H1 (cell line): Measurements from ENCODE around the gene PDIA5. TPM values are rescaled to one million over a fixed set of nuclear protein-coding genes. Genes with fewer than 3 reads are reported as not detected.

ENCODE experiments used
- CTCF ChIA-PET: fragments of 300-600 bp; sonication (Branson Sonifier 250); formaldehyde crosslinking; loops from one replicate; lab custom pipeline; 2021; ENCODE audit not compliant: partially characterized antibody; lab: Charles Lee
- POLR2A ChIA-PET: fragments of 300-600 bp; sonication (Branson Sonifier 250); formaldehyde crosslinking; loops from one replicate; lab custom pipeline; 2021; ENCODE audit warnings: inconsistent platforms; ENCODE audit not compliant: partially characterized antibody; lab: Charles Lee
- DNase-seq, 2 experiments: peaks; one replicate each; pipeline versions ENCODE4 v3.0.0 to v3.0.0-alpha.2; 2010 to 2022; ENCODE audit warnings: low spot score in 2 of 2, low read depth in 1 of 2, mixed read lengths in 1 of 2
- FAIRE-seq: peaks from 2 replicates; lab custom pipeline; 2011; peaks lifted over from hg19 to GRCh38; lab: Jason Lieb, UNC
- H2AFZ ChIP-seq: 2 replicates; pipeline ENCODE4 v1.8.1; 2012; ENCODE audit warnings: low read length, inconsistent platforms
- H2AK5ac ChIP-seq: 2 replicates; pipeline ENCODE4 v1.6.1; 2013; ENCODE audit warnings: low read depth, low read length
- H2BK120ac ChIP-seq: replicated peaks from 2 replicates; pipeline ENCODE3; 2013; ENCODE audit warnings: low read depth, low read length, inconsistent platforms
- H2BK12ac ChIP-seq: 2 replicates; pipeline ENCODE4 v1.6.1; 2013; ENCODE audit warnings: low read depth, low read length
- H2BK15ac ChIP-seq: 2 replicates; pipeline ENCODE4 v1.6.1; 2013; ENCODE audit warnings: low read length
- H2BK20ac ChIP-seq: 2 replicates; pipeline ENCODE4 v1.6.1; 2013; ENCODE audit warnings: low read length
- H2BK5ac ChIP-seq: 2 replicates; pipeline ENCODE4 v1.6.1; 2013; ENCODE audit warnings: low read depth, low read length
- H3K14ac ChIP-seq: 2 replicates; pipeline ENCODE4 v1.6.1; 2013; ENCODE audit warnings: inconsistent platforms; ENCODE audit not compliant: insufficient read length
- H3K18ac ChIP-seq: 2 replicates; pipeline ENCODE4 v1.6.1; 2013; ENCODE audit warnings: low read length; ENCODE audit errors: extremely low read depth
- H3K23ac ChIP-seq: 2 replicates; pipeline ENCODE4 v1.6.1; 2013; ENCODE audit warnings: inconsistent platforms; ENCODE audit not compliant: insufficient read length
- H3K23me2 ChIP-seq: 2 replicates; pipeline ENCODE4 v1.6.1; 2013; ENCODE audit warnings: low read depth, low read length
- H3K27ac ChIP-seq: 2 replicates; pipeline ENCODE4 v1.6.1; 2011; ENCODE audit warnings: low read depth, low read length, inconsistent platforms
- H3K27me3 ChIP-seq, 4 experiments: replicated peaks in 1 of 4; 1 replicate in 1 of 4; 2 replicates in 3 of 4; pipeline versions ENCODE4 v1.6.1 to v1.8.1; 2011 to 2013; ENCODE audit warnings: low read length in 3 of 4, mild to moderate bottlenecking in 3 of 4, inconsistent platforms in 2 of 4, mixed read lengths in 2 of 4, moderate library complexity in 1 of 4; ENCODE audit not compliant: control insufficient read depth in 3 of 4, insufficient read depth in 3 of 4; ENCODE audit errors: extremely low read depth in 1 of 4
- H3K36me3 ChIP-seq, 4 experiments: 2 replicates each; pipeline versions ENCODE4 v1.6.1 to v1.8.1; 2011 to 2013; ENCODE audit warnings: mild to moderate bottlenecking in 4 of 4, low read length in 3 of 4, moderate library complexity in 2 of 4, control low read depth in 1 of 4, inconsistent platforms in 1 of 4; ENCODE audit not compliant: insufficient read depth in 4 of 4, control insufficient read depth in 2 of 4
- H3K4ac ChIP-seq: replicated peaks from 2 replicates; pipeline ENCODE3; 2013; ENCODE audit warnings: low read length, low read depth, mixed read lengths, inconsistent platforms; ENCODE audit not compliant: insufficient read length
- H3K4me1 ChIP-seq, 4 experiments: replicated peaks in 1 of 4; 1 replicate in 1 of 4; 2 replicates in 3 of 4; pipeline versions ENCODE4 v1.6.1 to v1.8.1; 2011 to 2013; ENCODE audit warnings: low read length in 3 of 4, inconsistent platforms in 2 of 4, mixed read lengths in 1 of 4; ENCODE audit not compliant: insufficient read depth in 4 of 4, control insufficient read depth in 3 of 4
- H3K4me2 ChIP-seq, 2 experiments: 2 replicates each; pipeline versions ENCODE4 v1.6.1 to v1.8.1; 2011 to 2013; ENCODE audit warnings: low read depth in 2 of 2, low read length in 2 of 2, control low read depth in 1 of 2, inconsistent platforms in 1 of 2, mild to moderate bottlenecking in 1 of 2; ENCODE audit not compliant: insufficient read depth in 1 of 2
- H3K4me3 ChIP-seq, 4 experiments: fragments of 200-600, 300-600 bp in 1 of 4; sonication (generic), shearing (Covaris generic), sonication (Bioruptor Twin) in 1 of 4; 2 replicates each; pipeline versions ENCODE4 v1.5.1 to v1.8.1; 2011 to 2016; ENCODE audit warnings: low read length in 4 of 4, low read depth in 3 of 4, control low read depth in 2 of 4, inconsistent platforms in 2 of 4, mild to moderate bottlenecking in 2 of 4, mixed read lengths in 1 of 4, moderate library complexity in 1 of 4; ENCODE audit not compliant: insufficient read depth in 2 of 4; ENCODE audit errors: extremely low read depth in 1 of 4
- H3K56ac ChIP-seq: replicated peaks from 2 replicates; pipeline ENCODE3; 2013; ENCODE audit warnings: low read depth, mild to moderate bottlenecking, mixed read lengths, low read length, inconsistent platforms; ENCODE audit not compliant: insufficient read length
- H3K79me1 ChIP-seq: 2 replicates; pipeline ENCODE4 v1.6.1; 2013; ENCODE audit warnings: low read depth, low read length, control low read depth
- H3K79me2 ChIP-seq, 2 experiments: 2 replicates each; pipeline versions ENCODE4 v1.6.1 to v1.8.1; 2012 to 2013; ENCODE audit warnings: low read length in 2 of 2, mild to moderate bottlenecking in 2 of 2, inconsistent platforms in 1 of 2; ENCODE audit not compliant: insufficient read depth in 2 of 2, control insufficient read depth in 1 of 2
- H3K9ac ChIP-seq, 4 experiments: replicated peaks in 1 of 4; 1 replicate in 1 of 4; 2 replicates in 3 of 4; pipeline versions ENCODE4 v1.6.1 to v1.8.1; 2011 to 2013; ENCODE audit warnings: low read depth in 3 of 4, low read length in 3 of 4, control low read depth in 2 of 4, mild to moderate bottlenecking in 2 of 4, moderate library complexity in 2 of 4, inconsistent platforms in 1 of 4; ENCODE audit errors: extremely low read depth in 1 of 4
- H3K9me3 ChIP-seq, 2 experiments: 2 replicates each; pipeline versions ENCODE4 v1.6.1 to v1.8.1; 2012 to 2013; ENCODE audit warnings: mild to moderate bottlenecking in 2 of 2, moderate library complexity in 2 of 2, control low read depth in 1 of 2, inconsistent platforms in 1 of 2, low read depth in 1 of 2, low read length in 1 of 2, mixed read lengths in 1 of 2; ENCODE audit not compliant: insufficient read depth in 2 of 2
- H4K20me1 ChIP-seq, 2 experiments: replicated peaks in 1 of 2; 2 replicates each; pipeline versions ENCODE3 to v1.8.1; 2011 to 2013; ENCODE audit warnings: inconsistent platforms in 2 of 2, low read length in 2 of 2, mild to moderate bottlenecking in 1 of 2; ENCODE audit not compliant: insufficient read depth in 2 of 2, control insufficient read depth in 1 of 2
- H4K5ac ChIP-seq: 2 replicates; pipeline ENCODE4 v1.6.1; 2013; ENCODE audit warnings: low read length, low read depth, mixed read lengths, inconsistent platforms; ENCODE audit not compliant: insufficient read length
- H4K8ac ChIP-seq: 2 replicates; pipeline ENCODE4 v1.8.0; 2013; ENCODE audit warnings: mild to moderate bottlenecking, moderate library complexity, low read length, inconsistent platforms; ENCODE audit not compliant: insufficient read depth; ENCODE audit errors: extremely low read depth
- H4K91ac ChIP-seq: replicated peaks from 2 replicates; pipeline ENCODE3; 2013; ENCODE audit warnings: low read length, mixed read lengths, inconsistent platforms; ENCODE audit not compliant: insufficient read length
- CBX5 ChIP-seq: fragments of 300-800, 300-1000 bp; sonication (generic); IDR thresholded peaks from 2 replicates; pipeline ENCODE4 v1.7.1; 2016; ENCODE audit warnings: antibody characterized with exemption, low read length, low read depth
- CEBPB ChIP-seq: IDR thresholded peaks from 2 replicates; pipeline ENCODE4 v1.6.1; 2012; ENCODE audit warnings: low read depth, low read length
- E2F6 ChIP-seq: IDR thresholded peaks from 2 replicates; pipeline ENCODE4 v1.6.1; 2012; ENCODE audit warnings: inconsistent platforms
- EP300 ChIP-seq, 2 experiments: IDR thresholded peaks; 1 replicate in 1 of 2; 2 replicates in 1 of 2; pipeline ENCODE4 v1.6.1; 2011 to 2012; ENCODE audit warnings: low read depth in 2 of 2, low read length in 2 of 2, mild to moderate bottlenecking in 2 of 2, borderline replicate concordance in 1 of 2, inconsistent platforms in 1 of 2, moderate library complexity in 1 of 2
- EZH2 ChIP-seq: fragments of 200-600 bp; sonication (generic); IDR thresholded peaks from 2 replicates; pipeline ENCODE4 v1.7.1; 2012; ENCODE audit warnings: low read depth, mild to moderate bottlenecking, moderate library complexity, low read length, inconsistent platforms; ENCODE audit not compliant: severe bottlenecking
- FOSL1 ChIP-seq: IDR thresholded peaks from 2 replicates; pipeline ENCODE4 v1.6.1; 2011; ENCODE audit warnings: mild to moderate bottlenecking, low read depth, low read length, moderate library complexity; ENCODE audit not compliant: insufficient read depth
- JUN ChIP-seq: IDR thresholded peaks from 2 replicates; pipeline ENCODE4 v1.6.1; 2011; ENCODE audit warnings: low read depth, mild to moderate bottlenecking, improper control_type of control experiment, low read length
- KDM5A ChIP-seq: fragments of 200-600 bp; IDR thresholded peaks from 2 replicates; pipeline ENCODE4 v1.7.1; 2012; ENCODE audit warnings: mild to moderate bottlenecking, low read length, inconsistent platforms, mixed read lengths
- MAX ChIP-seq: IDR thresholded peaks from 2 replicates; pipeline ENCODE4 v1.6.1; 2012; ENCODE audit warnings: inconsistent platforms
- POLR2AphosphoS5 ChIP-seq: IDR thresholded peaks from 2 replicates; pipeline ENCODE4 v1.6.1; 2011; ENCODE audit warnings: low read depth, low read length
- RBBP5 ChIP-seq: IDR thresholded peaks from 2 replicates; pipeline ENCODE4 v1.7.1; 2012; ENCODE audit warnings: low read depth, mild to moderate bottlenecking, inconsistent platforms, low read length, moderate library complexity, borderline replicate concordance
- SP1 ChIP-seq: IDR thresholded peaks from 2 replicates; pipeline ENCODE4 v1.6.1; 2011; ENCODE audit warnings: low read depth, low read length
- TBP ChIP-seq: IDR thresholded peaks from 2 replicates; pipeline ENCODE4 v1.6.1; 2011; ENCODE audit warnings: low read depth, low read length, improper control_type of control experiment
- WGBS, 2 experiments: shearing (Covaris generic) in 1 of 2; methylation state at CpG; one replicate each; pipeline versions ENCODE4 v1.1.6 to v1.1.7; 2013 to 2015; ENCODE audit warnings: low lambda C conversion rate in 2 of 2, mixed read lengths in 2 of 2, inconsistent platforms in 1 of 2, low coverage in 1 of 2, missing lambda C conversion rate in 1 of 2; ENCODE audit not compliant: insufficient replicate concordance in 2 of 2, insufficient coverage in 1 of 2, insufficient read length in 1 of 2; ENCODE audit errors: extremely low coverage in 1 of 2, missing lambda C conversion rate in 1 of 2; 5-methylcytosine and 5-hydroxymethylcytosine counted together
- polyA plus RNA-seq, 7 experiments: library from polyadenylated mRNA; depleted of rRNA in 3 of 7; stranded (reverse) in 5 of 7; unstranded in 2 of 7; fragments of >200 nt in 5 of 7; fragments of 200-250 nt in 2 of 7; gene quantifications; 1 replicate in 5 of 7; 2 replicates in 1 of 7; 4 replicates in 1 of 7; pipeline versions ENCODE4 v1.2.1 to v1.2.3, GENCODE V29; 2011 to 2013; ENCODE audit warnings: missing spikeins in 2 of 7, mixed read lengths in 2 of 7
- total RNA-seq: library from RNA; stranded (reverse); fragmentation: NEBNext Ultra II Directional; extraction: Animal tissue kit (Norgen Biotek cat#: 25700); gene quantifications from 2 replicates; pipeline ENCODE4 v1.2.1, GENCODE V29; 2021

PDIA5 gene
- total and polyA plus RNA-seq, 2 of the 8 experiments (the other 6 are each of a cell fraction or from before 2014, with no cell fraction given), result 18.2 to 32.8 TPM

GRCh38 chr3:123157209-123157597 lies 90.4 kb downstream of the PDIA5 start:
- Histone ChIP-seq H2BK120ac (no peak overlapping the region), H3K4me1 (no peaks in the 10 kb centered on the region), H3K4ac (no peak overlapping the region), H4K8ac (no peak overlapping the region), H2AFZ (no peak overlapping the region), H3K23me2 (no peaks in the 10 kb centered on the region), H3K79me1 (no peaks in the 10 kb centered on the region), H3K56ac (no peak overlapping the region), H2BK12ac (no peak overlapping the region), H3K9me3 (no peaks in the 10 kb centered on the region), H3K4me3 (no peak overlapping the region), H3K27ac (no peak overlapping the region), H4K91ac (no peak overlapping the region), H2BK5ac (no peak overlapping the region), H2AK5ac (no peak overlapping the region), H2BK15ac (no peak overlapping the region), H3K27me3 (no peaks in the 10 kb centered on the region), H3K79me2 (no peaks in the 10 kb centered on the region), H3K14ac (no peak overlapping the region), H2BK20ac (no peak overlapping the region), H4K5ac (no peak overlapping the region), H3K18ac (no peak overlapping the region), H3K23ac (no peak overlapping the region), H4K20me1 (no peaks in the 10 kb centered on the region), H3K4me2 (no peak overlapping the region), H3K9ac (no peak overlapping the region), H3K36me3 (peaks cover 0 to 8% (median 6%) of the 10 kb centered on the region in 4 experiments; a peak in 6 of 8 replicates)
- DNase-seq (peak in 1 of 2 experiments; percentile 22), FAIRE-seq (no peak)
- 76% methylated on average over 2 of the region's 2 CpGs; no CpG with 5 or more reads in 1 of the 2 experiments for WGBS, 2 experiments
- ChIA-PET POLR2A (interaction anchor here (1.3 kb wide), 1 partner anchor 13 kb away, joined by 3 read pairs; no protein-coding TSS in a partner anchor), CTCF (interaction anchor here (0.6 to 5.5 kb wide), 8 partner anchors 16 to 215 kb away, joined by 3 to 27 read pairs (median 4); no protein-coding TSS in a partner anchor)
- TF ChIP-seq E2F6 (no peak), POLR2AphosphoS5 (no peak), JUN (no peak), EZH2 (no peak), FOSL1 (no peak), EP300 (IDR thresholded peaks at IDR 0.05; ENCODE audit: borderline replicate concordance in 1 of 2, low read depth in 2 of 2, low read length in 2 of 2) (no peak), CEBPB (no peak), SP1 (no peak), KDM5A (no peak), RBBP5 (no peak), MAX (no peak), CBX5 (no peak), TBP (no peak)
